GM21619 (cell line): ENCODE measurements around the gene NRROS.
"Not testable (repeated sequence)": the region's sequence is repeated elsewhere in the genome, so short reads cannot be mapped to it uniquely, and the experiment has no call there.

Experiments used
- ATAC-seq: cut with Tn5 transposase; IDR thresholded peaks from one replicate; pipeline ENCODE4 v1.9.1; 2021; ENCODE audit not compliant: unreplicated experiment

NRROS gene

DNA sequence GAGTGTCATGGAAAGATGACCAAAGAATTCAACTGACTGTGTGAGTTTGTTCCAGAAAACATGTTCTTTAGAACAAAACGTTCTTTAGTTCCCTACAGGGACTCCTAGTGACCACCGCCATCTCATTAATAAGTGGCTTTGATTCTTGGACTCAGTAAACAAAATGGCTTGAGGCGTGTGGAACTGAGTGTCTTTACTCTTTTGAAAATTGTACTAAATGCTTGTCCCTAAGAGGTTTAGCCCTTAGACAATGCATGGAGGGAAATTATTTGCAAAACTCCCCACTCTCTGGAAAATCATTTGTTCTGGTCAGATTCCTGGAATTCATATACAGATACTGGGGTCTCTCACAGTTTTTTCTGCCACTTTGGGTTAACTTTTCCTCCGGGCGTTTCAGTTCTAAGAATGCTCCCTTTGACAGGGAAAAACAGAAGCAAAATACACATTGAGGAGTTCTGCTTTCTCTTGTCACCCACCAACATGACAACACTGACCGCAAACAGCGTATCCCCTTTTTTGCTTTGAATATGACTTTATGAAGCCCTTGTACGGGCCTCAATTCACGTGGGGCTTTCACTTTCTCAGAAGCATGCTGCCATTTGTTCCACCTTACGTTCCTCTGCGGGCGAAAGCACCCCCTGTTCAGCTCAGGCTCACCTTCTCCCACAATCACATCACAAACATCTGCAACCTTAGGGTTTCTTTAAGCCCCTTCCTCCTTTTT is 15.3 kb upstream of the NRROS start:
- ATAC-seq, result no peak

GRCh38 chr3:196624907-196625306 is 14.6 kb upstream of the NRROS start:
- ATAC-seq, result no peak

- no peak for ATAC-seq
Measured at GRCh38 chr3:196625331-196625730, 14.2 kb upstream of the NRROS start.

GRCh38 chr3:196627918-196628231 is 11.6 kb upstream of the NRROS start:
- no peak for ATAC-seq

DNA sequence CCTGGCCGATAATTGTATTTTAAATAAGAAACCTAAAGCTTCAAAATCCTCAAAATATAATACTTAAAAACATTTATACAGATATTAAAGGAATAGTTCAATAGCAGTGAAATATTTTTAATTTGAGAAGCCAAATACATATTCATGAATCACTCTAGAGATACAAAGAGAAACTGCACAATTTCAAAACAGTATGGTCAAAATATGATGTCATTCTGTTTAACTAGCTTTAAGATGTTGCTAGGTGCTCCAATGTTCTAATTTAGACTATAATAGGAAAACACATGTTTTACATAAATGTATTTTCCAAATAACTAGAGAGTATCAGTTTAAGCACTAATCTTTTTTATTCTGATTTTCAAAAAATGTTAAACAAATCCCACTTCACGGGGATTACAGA is 10.3 kb upstream of the NRROS start:
- ATAC-seq, result no peak

- no peak for ATAC-seq
Measured at GRCh38 chr3:196631682-196632045, 7.8 kb upstream of the NRROS start.

DNA sequence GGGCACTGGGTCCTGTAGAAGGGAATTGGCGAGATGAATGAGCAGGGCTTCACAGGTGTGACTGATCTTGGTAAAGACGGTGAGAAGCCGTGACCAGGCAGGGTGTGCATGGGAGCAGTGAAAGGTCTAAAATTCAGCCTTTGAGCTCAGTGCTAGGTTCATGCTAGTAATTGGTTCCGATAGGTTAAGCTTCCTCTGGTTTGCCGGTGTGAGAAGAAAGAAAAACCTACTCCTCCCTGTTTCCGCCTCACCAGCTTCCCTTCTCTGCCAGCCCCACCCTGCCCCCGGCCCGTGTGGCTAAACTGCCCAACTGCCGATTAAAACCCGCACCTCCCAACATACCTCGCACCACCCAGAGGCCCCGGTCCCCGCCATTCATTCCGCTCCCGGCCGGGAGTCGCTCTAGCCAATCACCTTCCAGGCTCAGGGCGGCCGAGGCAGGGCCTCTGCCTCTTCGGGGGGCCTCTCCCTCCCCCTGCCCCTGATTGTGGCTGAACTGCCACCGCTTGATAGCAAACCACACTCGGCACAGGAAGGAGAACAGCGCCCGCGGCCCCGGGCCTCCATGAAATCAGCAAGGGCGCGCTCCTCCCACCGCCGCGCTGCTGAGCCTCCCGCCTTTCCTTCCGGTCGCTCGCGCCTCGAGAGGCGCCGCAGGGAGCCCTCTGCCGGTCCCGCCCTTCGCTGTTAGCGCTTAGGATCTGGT is 7.3 kb upstream of the NRROS start:
- peak; percentile 69 for ATAC-seq

DNA sequence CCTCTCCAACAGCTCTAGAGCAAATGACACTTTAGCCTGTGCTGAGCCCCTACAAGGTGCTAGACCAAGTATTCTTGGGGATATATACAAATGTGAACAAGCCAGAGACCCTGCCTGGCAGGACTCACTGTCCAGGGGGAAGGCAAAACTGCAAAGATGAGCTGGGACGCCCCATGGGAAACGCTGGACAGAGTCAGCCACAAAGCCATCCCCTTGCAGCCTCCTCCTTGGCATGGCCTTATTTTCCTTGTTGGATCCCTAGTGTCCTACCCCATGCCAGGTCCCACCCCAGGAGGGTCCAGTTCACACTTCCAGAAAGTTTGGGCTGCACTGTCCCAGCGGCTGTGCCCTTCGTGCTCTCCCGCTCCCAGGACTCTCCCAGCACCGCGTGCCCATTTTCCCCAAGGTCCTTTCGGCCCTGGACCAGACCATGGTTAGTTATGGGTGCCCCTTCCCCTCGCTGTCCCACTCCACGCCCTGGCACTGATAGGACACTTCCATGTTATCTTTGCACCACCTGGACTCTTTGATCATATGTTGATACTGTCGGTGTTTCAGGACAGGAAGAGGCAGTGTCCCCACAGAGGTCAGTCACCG is 5.8 kb upstream of the NRROS start:
- ATAC-seq, result no peak

DNA sequence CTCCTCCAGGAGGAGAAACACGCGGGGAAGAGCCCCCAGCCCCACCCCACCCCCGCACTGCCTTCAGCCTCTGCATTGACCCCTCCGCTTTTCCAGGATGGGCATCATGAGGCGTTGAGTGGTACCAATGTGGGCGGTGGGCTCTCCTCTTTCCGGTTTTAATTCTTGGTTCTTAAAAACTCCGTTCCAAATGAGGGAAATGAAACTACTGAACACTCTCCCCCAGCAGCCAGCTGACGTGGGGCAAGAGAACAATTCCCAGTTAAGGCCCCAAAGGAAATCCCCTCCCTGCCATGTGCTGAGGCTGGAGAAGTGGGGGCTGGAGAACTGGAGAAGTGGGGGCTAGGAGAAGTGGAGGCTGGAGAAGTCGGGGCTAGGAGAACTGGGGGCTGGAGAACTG is 5.3 kb upstream of the NRROS start:
- ATAC-seq, result no peak

- ATAC-seq, result no peak
Measured at GRCh38 chr3:196634829-196635228, 4.7 kb upstream of the NRROS start.

GRCh38 chr3:196636369-196637349 is 2.8 kb upstream of the NRROS start:
- ATAC-seq, result no peak

DNA sequence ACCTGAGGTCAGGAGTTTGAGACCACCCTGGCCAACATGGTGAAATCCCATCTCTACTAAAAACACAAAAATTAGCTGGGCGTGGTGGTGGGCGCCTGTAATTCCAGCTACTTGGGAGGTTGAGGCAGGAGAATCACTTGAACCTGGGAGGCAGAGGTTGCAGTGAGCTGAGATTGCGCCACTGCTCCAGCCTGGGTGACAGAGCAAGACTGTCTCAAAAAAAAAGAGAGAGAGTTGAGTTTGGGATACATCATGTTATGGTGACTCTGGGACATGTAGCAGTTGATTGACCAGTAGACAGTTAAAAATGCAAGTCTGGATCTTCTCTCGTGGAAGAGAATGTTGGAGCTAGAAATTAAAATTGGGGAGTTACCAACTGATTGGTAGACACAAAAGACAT is 1.6 kb upstream of the NRROS start:
- not testable (repeated sequence) for ATAC-seq

DNA sequence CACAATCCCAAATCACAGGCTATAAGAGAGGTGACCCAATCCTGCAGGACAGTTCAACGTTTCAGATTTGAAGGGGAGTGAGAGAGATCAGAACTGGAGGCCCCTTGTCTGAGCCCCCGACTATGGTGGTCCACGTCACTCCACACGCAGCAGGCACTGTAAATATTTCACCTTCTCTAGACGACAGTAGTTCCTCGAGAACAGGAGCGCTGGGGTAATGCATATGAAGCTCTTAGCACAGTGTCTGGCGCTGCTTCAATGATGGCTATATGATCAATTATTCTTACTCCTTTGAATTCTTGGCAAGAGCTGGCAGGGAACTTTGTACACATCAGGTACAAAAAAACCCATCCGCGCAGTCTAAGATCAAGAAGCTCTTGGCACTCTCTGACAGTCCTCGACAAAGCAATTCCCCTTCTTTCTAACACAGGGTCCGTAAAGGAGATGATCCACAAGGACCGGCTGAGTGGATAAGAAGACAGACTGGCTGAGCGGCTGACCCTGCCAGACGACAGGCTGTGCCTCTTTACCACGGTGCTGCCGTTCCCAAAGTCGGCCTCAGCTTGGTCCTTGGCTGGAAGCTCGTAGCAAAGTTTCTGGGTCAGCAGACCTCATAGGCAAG is 522 bp upstream of the NRROS start:
- no peak for ATAC-seq

GRCh38 chr3:196640297-196641018 is 964 bp downstream of the NRROS start:
- peak; percentile 3 for ATAC-seq

- no peak for ATAC-seq
Measured at GRCh38 chr3:196641333-196642054, 2.0 kb downstream of the NRROS start.

GRCh38 chr3:196642434-196642833 is 2.9 kb downstream of the NRROS start:
- no peak for ATAC-seq

- ATAC-seq, result peak; percentile 72
Measured at GRCh38 chr3:196643201-196643749, 3.8 kb downstream of the NRROS start.

DNA sequence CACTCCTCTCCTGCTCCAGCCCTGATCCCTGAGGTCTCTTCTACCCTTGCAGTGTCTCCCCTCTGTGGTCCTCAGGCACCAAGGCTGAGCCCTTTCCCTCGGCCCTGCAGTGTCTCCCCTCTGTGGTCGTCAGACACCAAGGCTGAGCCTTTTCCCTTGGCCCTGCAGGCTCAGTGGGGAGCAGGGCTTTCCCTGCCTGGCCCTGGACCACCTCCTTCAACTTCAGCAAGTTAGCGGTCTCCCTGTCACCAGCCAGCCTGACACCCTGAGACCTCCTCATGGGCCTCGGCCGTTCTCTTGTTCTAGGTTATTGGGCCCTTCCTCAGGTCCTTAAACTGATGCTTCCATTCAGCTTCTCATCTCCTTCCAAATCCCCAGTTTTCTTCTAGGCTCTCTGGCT is 4.3 kb downstream of the NRROS start:
- no peak for ATAC-seq

DNA sequence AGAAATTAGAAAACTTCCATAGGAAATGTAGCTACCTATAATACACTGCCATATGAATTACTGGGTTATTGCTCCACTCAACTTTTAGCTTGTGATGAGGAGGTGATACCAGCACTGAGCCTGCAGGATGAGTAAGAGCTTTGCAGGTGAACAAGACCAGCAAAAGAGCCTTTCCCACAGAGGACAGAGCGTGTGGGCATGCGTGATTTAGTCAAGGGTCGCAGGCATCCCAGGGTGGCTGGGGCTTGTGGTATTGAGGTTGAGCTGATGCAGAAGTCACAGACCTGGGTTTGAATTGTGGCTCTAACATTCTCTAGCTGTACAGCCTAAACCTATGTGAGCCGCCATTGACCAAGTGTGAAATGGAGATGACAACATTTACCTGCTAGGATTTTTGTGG is 5.6 kb downstream of the NRROS start:
- ATAC-seq, result no peak
